Naive B cell (primary cell): ENCODE data around the gene PLEKHM3. TPM values are rescaled to one million over a fixed set of nuclear protein-coding genes. Genes with fewer than 3 reads are reported as not detected.

Source experiments
- ATAC-seq, 2 donors: fragments of 150-1000 bp; cut with Tn5 transposase; 2 replicates each; pipeline ENCODE4 v1.10.0; 2021; ENCODE audit warnings: low read depth in 2 of 2, mild to moderate bottlenecking in 2 of 2, moderate library complexity in 2 of 2
- DNase-seq: peaks from one replicate; pipeline ENCODE4 v3.0.0; 2022
- H3K27ac Mint-ChIP-seq, 6 donors: one replicate each; pipeline ENCODE4 v1.8.0; 2020 to 2022; ENCODE audit warnings: mild to moderate bottlenecking in 6 of 6, mixed read lengths in 6 of 6, moderate library complexity in 5 of 6, inconsistent platforms in 2 of 6
- H3K27me3 Mint-ChIP-seq, 3 donors: one replicate each; pipeline ENCODE4 v1.8.0; 2021 to 2022; ENCODE audit warnings: mixed read lengths in 3 of 3, mild to moderate bottlenecking in 1 of 3
- H3K36me3 Mint-ChIP-seq, 2 donors: one replicate each; pipeline ENCODE4 v1.8.0; 2020 to 2022; ENCODE audit warnings: mixed read lengths in 2 of 2, inconsistent platforms in 1 of 2, mild to moderate bottlenecking in 1 of 2
- H3K4me1 Mint-ChIP-seq, 3 donors: one replicate each; pipeline ENCODE4 v1.8.0; 2020 to 2022; ENCODE audit warnings: mixed read lengths in 3 of 3, inconsistent platforms in 1 of 3, mild to moderate bottlenecking in 1 of 3, moderate library complexity in 1 of 3
- H3K4me3 Mint-ChIP-seq, 8 donors: one replicate each; pipeline ENCODE4 v1.8.0; 2020 to 2022; ENCODE audit warnings: mild to moderate bottlenecking in 8 of 8, mixed read lengths in 8 of 8, moderate library complexity in 8 of 8, inconsistent platforms in 2 of 8
- H3K9me3 Mint-ChIP-seq, 7 donors: one replicate each; pipeline ENCODE4 v1.8.0; 2020 to 2022; ENCODE audit warnings: mixed read lengths in 7 of 7, mild to moderate bottlenecking in 5 of 7, inconsistent platforms in 2 of 7, moderate library complexity in 1 of 7
- polyA plus RNA-seq, 6 donors: library from polyadenylated mRNA; unstranded; fragments of 300-500 nt; fragmentation: Illumina TruSeq; gene quantifications; one replicate each; pipeline ENCODE4 v1.2.3, GENCODE V29; 2021; ENCODE audit warnings: low read depth in 6 of 6

The PLEKHM3 gene
- polyA plus RNA-seq, 6 donors from 2014 or later, result 1.3 to 7.7 (median 3.7) TPM

- Mint-ChIP-seq H3K4me3 (no peak overlapping the region), H3K36me3 (no peaks in the 10 kb centered on the region), H3K27ac (no peak overlapping the region), H3K9me3 (no peaks in the 10 kb centered on the region), H3K4me1 (no peaks in the 10 kb centered on the region), H3K27me3 (peaks cover 0 to 16% (median 13%) of the 10 kb centered on the region in 3 donors)
- no peak for ATAC-seq
- no peak for DNase-seq
Measured at GRCh38 chr2:207787017-207787416, 238.3 kb downstream of the PLEKHM3 start.

- Mint-ChIP-seq H3K9me3 (no peaks in the 10 kb centered on the region), H3K4me1 (no peaks in the 10 kb centered on the region), H3K4me3 (no peak overlapping the region), H3K27ac (no peak overlapping the region), H3K27me3 (peaks cover 0 to 7% (median 4%) of the 10 kb centered on the region in 3 donors), H3K36me3 (no peaks in the 10 kb centered on the region)
- no peak for DNase-seq
- ATAC-seq, result no peak
Measured at GRCh38 chr2:207784898-207785297, 240.4 kb downstream of the PLEKHM3 start.

- peaks cover 0 to 7% (median 7%) of the 10 kb centered on the region in 3 donors for H3K27me3 Mint-ChIP-seq
- no peaks in the 10 kb centered on the region for H3K9me3 Mint-ChIP-seq
- H3K27ac Mint-ChIP-seq, result no peak overlapping the region
- H3K36me3 Mint-ChIP-seq, result no peaks in the 10 kb centered on the region
- no peaks in the 10 kb centered on the region for H3K4me1 Mint-ChIP-seq
- ATAC-seq, result no peak
- H3K4me3 Mint-ChIP-seq, result no peak overlapping the region
- no peak for DNase-seq
Measured at GRCh38 chr2:207783514-207783913, 241.8 kb downstream of the PLEKHM3 start.

GRCh38 chr2:207782238-207783030, 242.9 kb downstream of the PLEKHM3 start:
- ATAC-seq, result no peak
- Mint-ChIP-seq H3K27ac (no peak overlapping the region), H3K36me3 (no peaks in the 10 kb centered on the region), H3K9me3 (no peaks in the 10 kb centered on the region), H3K27me3 (peaks cover 0 to 7% (median 2%) of the 10 kb centered on the region in 3 donors), H3K4me3 (no peak overlapping the region), H3K4me1 (no peaks in the 10 kb centered on the region)
- DNase-seq, result no peak

GRCh38 chr2:207779523-207779922, 245.8 kb downstream of the PLEKHM3 start:
- DNase-seq (no peak), ATAC-seq (no peak)
- peaks cover 0 to 7% (median 0%) of the 10 kb centered on the region in 3 donors for H3K27me3 Mint-ChIP-seq
- H3K4me1 Mint-ChIP-seq, result no peaks in the 10 kb centered on the region
- H3K36me3 Mint-ChIP-seq, result no peaks in the 10 kb centered on the region
- no peak overlapping the region for H3K27ac Mint-ChIP-seq
- H3K9me3 Mint-ChIP-seq, result no peaks in the 10 kb centered on the region
- no peak overlapping the region for H3K4me3 Mint-ChIP-seq

- ATAC-seq, result no peak
- Mint-ChIP-seq H3K27me3 (peaks cover 0 to 7% (median 0%) of the 10 kb centered on the region in 3 donors), H3K4me1 (no peaks in the 10 kb centered on the region), H3K36me3 (no peaks in the 10 kb centered on the region), H3K27ac (no peak overlapping the region), H3K4me3 (no peak overlapping the region), H3K9me3 (no peaks in the 10 kb centered on the region)
- no peak for DNase-seq
Measured at GRCh38 chr2:207778298-207778882, 246.9 kb downstream of the PLEKHM3 start.

- Mint-ChIP-seq H3K27ac (no peak overlapping the region), H3K9me3 (no peaks in the 10 kb centered on the region), H3K4me3 (no peak overlapping the region), H3K27me3 (peaks cover 0 to 7% (median 0%) of the 10 kb centered on the region in 3 donors), H3K36me3 (no peaks in the 10 kb centered on the region), H3K4me1 (no peaks in the 10 kb centered on the region)
- no peak for DNase-seq
- no peak for ATAC-seq
Measured at GRCh38 chr2:207777124-207777523, 248.2 kb downstream of the PLEKHM3 start.

GRCh38 chr2:207775473-207775872, 249.9 kb downstream of the PLEKHM3 start:
- Mint-ChIP-seq H3K4me3 (no peak overlapping the region), H3K36me3 (no peaks in the 10 kb centered on the region), H3K27me3 (peaks cover 0 to 7% (median 0%) of the 10 kb centered on the region in 3 donors), H3K9me3 (no peaks in the 10 kb centered on the region), H3K4me1 (peaks cover 0 to 8% (median 8%) of the 10 kb centered on the region in 3 donors), H3K27ac (no peak overlapping the region)
- DNase-seq, result no peak
- ATAC-seq, result no peak

GRCh38 chr2:207772844-207773205, 252.5 kb downstream of the PLEKHM3 start:
- ATAC-seq, result no peak

GRCh38 chr2:207772081-207772843, 253.1 kb downstream of the PLEKHM3 start:
- no peaks in the 10 kb centered on the region for H3K36me3 Mint-ChIP-seq
- H3K27me3 Mint-ChIP-seq, result peaks cover 0 to 5% (median 4%) of the 10 kb centered on the region in 3 donors
- DNase-seq, result no peak
- ATAC-seq, result no peak
- peak overlapping the region in 4 of 8 donors; percentile 30 to 97 (median 38) for H3K4me3 Mint-ChIP-seq
- peaks cover 16 to 31% (median 27%) of the 10 kb centered on the region in 3 donors for H3K4me1 Mint-ChIP-seq
- no peaks in the 10 kb centered on the region for H3K9me3 Mint-ChIP-seq
- H3K27ac Mint-ChIP-seq, result peak overlapping the region in 1 of 6 donors; percentile 16

More at GRCh38 chr2:207772844-207773205, 252.5 kb downstream of the PLEKHM3 start:
- Mint-ChIP-seq H3K4me3 (peak overlapping the region in 1 of 8 donors; percentile 46), H3K27ac (peak overlapping the region in 1 of 6 donors; percentile 13), H3K27me3 (no peaks in the 10 kb centered on the region), H3K4me1 (peaks cover 11 to 25% (median 21%) of the 10 kb centered on the region in 3 donors), H3K36me3 (no peaks in the 10 kb centered on the region), H3K9me3 (no peaks in the 10 kb centered on the region)
- no peak for DNase-seq

- Mint-ChIP-seq H3K9me3 (no peaks in the 10 kb centered on the region), H3K4me1 (peaks cover 19 to 39% (median 34%) of the 10 kb centered on the region in 3 donors), H3K27ac (peak overlapping the region in 4 of 6 donors; percentile 16 to 64 (median 36)), H3K4me3 (peak overlapping the region in 6 of 8 donors; percentile 94 to 97 (median 96)), H3K27me3 (peaks cover under 1 to 14% (median 8%) of the 10 kb centered on the region in 3 donors), H3K36me3 (no peaks in the 10 kb centered on the region)
- no peak for DNase-seq
- no peak for ATAC-seq
Measured at GRCh38 chr2:207771421-207771820, 253.9 kb downstream of the PLEKHM3 start.
